Mesodermal cell (in vitro differentiated cells): ENCODE results near the gene NOP14.
"Not testable (repeated sequence)": the region's sequence is repeated elsewhere in the genome, so short reads cannot be mapped to it uniquely, and the experiment has no call there.

Experiments used
- H3K27ac ChIP-seq: 2 replicates; pipeline ENCODE4 v1.7.0; 2013; ENCODE audit warnings: mild to moderate bottlenecking, low read depth, low read length, moderate library complexity; ENCODE audit not compliant: severe bottlenecking
- H3K36me3 ChIP-seq: 2 replicates; pipeline ENCODE4 v1.7.1; 2013; ENCODE audit warnings: mild to moderate bottlenecking, low read length, moderate library complexity; ENCODE audit not compliant: control insufficient read depth, insufficient read depth
- H3K4me1 ChIP-seq: one replicate; pipeline ENCODE4 v1.7.1; 2013; ENCODE audit warnings: mild to moderate bottlenecking, low read length; ENCODE audit not compliant: insufficient read depth, control insufficient read depth, poor library complexity, severe bottlenecking
- H3K4me3 ChIP-seq: 2 replicates; pipeline ENCODE4 v1.7.0; 2013; ENCODE audit warnings: low read length, control low read depth, mild to moderate bottlenecking; ENCODE audit not compliant: insufficient read depth, poor library complexity, severe bottlenecking; ENCODE audit errors: extremely low read depth
- H3K9me3 ChIP-seq: 2 replicates; pipeline ENCODE4 v1.7.1; 2013; ENCODE audit warnings: mild to moderate bottlenecking, low read length, moderate library complexity; ENCODE audit not compliant: control insufficient read depth
- WGBS, 2 experiments: methylation state at CpG; one replicate each; pipeline ENCODE4 v1.1.5; 2013; ENCODE audit warnings: missing lambda C conversion rate in 2 of 2; ENCODE audit not compliant: insufficient coverage in 2 of 2; 5-methylcytosine and 5-hydroxymethylcytosine counted together

NOP14 gene

DNA sequence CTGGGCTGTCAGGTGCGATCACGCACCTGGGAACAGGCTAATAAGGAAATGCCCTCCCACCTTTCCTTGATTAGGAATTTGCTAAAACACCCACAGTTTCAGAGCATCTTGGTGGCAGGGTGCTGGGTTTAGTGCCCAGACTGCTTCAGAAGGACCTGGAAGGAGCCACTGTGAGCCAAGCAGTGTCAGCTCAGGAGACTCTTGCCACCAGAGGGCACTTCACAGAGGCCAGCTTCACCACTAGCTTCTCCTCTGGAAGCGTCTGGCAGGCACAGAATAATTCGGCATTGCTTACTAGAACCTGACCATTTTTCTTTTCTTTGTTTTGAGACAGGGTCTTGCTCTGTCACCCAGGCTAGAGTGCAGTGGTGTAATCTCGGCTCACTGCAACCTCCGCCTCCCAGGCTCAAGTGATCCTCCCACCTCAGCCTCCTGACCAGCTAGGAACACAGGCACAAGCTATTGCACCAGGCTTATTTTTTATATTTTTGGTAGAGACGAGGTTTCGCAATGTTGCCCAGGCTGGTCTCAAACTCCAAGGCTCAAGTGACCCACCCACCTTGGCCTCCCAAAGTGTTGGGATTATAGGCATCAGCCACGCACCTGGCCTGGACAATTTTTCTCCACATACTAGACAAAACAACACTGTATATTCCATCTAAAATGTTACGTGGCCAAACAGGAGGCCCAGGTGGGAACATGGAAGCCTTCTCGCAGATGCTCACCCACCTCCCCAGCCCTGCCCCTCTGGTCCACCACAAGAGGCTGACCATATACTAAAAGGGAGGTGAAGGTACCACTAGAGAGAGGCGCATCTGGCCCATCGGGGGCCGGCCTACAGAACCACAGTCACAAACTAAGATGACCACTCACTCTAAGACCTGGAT, 14.1 kb downstream of the NOP14 start:
- H3K4me3 ChIP-seq, result no peak overlapping the region
- no peaks in the 10 kb centered on the region for H3K9me3 ChIP-seq
- no peak overlapping the region for H3K27ac ChIP-seq
- H3K36me3 ChIP-seq, result peaks cover 90% of the 10 kb centered on the region
- 92 to 98% methylated on average over 10 of the region's 14 CpGs for WGBS, 2 experiments
- H3K4me1 ChIP-seq, result no peaks in the 10 kb centered on the region

DNA sequence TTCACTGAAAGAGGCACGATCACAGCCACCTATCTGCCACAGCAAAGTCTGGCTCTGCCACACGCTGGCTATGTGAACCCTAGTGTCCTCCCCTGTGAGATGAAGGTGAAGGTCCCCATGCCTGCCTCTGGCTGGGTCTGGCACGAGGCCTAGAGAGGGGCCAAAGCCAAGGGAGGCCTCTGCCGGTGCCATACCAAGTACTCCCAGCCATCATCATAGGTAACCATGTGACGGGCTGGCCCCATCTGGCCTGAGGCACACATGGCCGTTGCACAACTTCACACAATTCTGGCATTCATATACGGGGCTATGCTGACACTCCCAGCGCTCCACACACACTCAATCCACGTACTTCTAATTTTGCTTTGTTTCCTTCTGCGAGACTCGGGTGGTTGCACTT, 15.3 kb downstream of the NOP14 start:
- Histone ChIP-seq H3K27ac (no peak overlapping the region), H3K4me3 (no peak overlapping the region), H3K9me3 (no peaks in the 10 kb centered on the region), H3K36me3 (peaks cover 90% of the 10 kb centered on the region), H3K4me1 (no peaks in the 10 kb centered on the region)
- 88 to 91% methylated on average over 8 to 11 of the region's 11 CpGs for WGBS, 2 experiments

DNA sequence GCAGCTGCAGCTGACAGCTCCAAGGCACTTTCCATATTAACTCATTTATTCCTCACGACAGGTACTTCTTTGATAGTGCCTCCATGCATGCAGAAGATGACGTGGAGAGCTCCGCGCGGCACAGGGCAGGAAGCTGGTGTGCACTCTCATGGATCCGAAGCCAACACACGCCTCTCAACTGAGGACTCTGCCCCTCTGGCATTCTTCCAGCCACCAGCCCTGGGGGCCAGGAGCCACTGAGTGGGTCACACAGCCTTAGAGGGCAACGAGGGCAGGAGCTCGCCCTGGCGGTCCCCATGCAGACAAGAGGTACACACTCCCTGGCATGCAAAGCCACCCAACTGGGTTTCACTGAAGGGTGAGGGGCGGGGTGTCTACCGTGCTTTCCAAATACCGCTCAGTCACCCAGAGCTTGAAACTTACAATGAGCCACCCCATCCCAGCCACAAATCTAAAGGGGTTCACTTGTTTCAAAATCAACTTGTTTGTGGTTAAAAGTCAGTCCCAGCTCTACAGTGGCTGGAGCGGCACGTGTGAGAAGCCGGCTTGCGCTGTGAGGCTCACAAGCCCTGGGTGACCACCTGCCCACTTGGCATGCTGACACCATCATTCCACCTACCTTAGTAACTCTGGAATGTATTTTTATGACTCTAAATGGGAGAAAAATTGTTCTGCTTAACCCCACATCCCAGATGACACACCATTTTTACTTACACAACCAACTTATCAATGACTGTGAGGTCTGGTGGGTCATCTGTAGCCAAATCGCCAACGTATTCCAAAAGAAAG, 16.2 kb downstream of the NOP14 start:
- no peaks in the 10 kb centered on the region for H3K9me3 ChIP-seq
- no peak overlapping the region for H3K4me3 ChIP-seq
- no peaks in the 10 kb centered on the region for H3K4me1 ChIP-seq
- WGBS, 2 experiments, result 94 to 95% methylated on average over 14 to 17 of the region's 19 CpGs
- peaks cover 90% of the 10 kb centered on the region for H3K36me3 ChIP-seq
- H3K27ac ChIP-seq, result no peak overlapping the region

DNA sequence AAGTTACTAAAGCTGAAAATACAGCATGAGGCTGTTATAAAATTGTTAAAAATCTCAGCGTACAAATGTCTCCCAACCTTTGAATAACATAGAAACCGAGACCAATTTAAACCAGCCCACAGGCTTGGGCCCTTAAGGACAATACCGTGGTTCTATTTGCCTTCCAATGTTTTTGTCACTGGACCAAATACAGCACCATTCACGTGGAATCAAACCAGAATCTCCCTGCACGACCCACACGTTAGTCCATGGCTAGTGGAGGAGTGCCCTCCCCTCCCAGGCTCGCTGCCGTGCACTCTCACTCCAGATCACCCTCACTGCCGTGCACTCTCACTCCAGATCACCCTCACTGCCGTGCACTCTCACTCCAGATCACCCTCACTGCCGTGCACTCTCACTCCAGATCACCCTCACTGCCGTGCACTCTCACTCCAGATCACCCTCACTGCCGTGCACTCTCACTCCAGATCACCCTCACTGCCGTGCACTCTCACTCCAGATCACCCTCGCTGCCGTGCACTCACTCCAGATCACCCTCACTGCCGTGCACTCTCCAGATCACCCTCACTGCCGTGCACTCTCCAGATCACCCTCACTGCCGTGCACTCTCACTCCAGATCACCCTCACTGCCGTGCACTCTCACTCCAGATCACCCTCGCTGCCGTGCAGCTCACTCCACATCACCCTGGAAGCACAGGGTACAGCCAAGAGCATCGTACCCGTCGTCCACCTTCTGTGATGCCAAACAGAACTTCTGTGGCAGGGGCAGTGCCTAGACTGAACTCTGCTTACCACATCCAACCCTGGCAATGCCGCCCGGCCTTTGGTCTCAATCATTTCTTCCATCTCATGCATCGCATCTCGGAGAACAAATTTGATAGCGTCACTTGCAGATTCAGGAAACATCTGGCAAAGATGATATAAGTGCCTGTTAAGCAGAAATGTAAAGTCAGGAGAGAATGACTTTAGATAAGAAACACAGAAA, 17.3 kb downstream of the NOP14 start:
- H3K27ac ChIP-seq, H3K4me1 ChIP-seq, H3K4me3 ChIP-seq, H3K9me3 ChIP-seq: not testable (repeated sequence)
- peaks cover 90% of the 10 kb centered on the region for H3K36me3 ChIP-seq
- 97% methylated on average over 14 to 20 of the region's 30 CpGs for WGBS, 2 experiments

DNA sequence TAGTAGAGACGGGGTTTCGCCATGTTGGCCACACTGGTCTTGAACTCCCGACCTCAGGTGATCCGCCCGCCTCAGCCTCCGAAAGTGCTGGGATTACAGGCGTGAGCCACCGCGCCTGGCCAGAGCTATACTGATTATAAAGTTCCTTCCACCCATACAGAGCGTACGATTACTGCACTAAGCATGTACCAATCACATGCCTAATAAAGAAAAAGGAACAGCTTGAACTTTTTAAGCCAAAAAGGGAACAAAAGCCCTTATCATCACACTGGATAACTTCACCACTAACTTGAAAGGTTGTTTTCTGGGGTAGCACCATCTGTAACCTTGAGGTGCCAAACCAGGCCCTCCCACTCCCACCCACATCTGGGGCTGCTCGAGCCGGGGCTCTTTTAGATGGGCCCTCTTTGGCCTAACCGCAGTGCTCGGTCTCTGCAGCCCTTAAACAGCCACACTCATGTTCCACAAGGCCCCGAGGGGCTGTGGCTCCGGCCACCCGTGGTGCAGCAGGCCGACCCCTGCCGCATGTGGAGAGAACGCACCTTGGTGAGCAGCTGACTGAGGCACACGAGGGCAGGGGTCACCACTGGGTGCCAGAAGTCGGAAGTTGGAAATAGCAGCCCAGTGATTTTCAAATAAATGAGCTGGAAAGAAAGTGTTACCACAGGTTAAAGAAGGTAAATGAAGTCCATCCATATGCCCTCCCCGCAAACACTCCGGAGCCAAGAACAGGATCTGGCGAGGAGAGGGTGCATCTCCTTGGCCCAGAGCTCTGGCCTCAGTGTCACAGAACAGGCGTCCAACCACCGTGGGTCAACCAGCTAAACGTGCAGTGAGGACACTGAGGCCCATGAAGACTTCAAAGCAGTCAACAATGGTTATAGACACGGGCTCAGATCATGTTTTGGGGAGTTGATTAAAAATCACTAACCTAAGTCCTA, 18.4 kb downstream of the NOP14 start:
- Histone ChIP-seq H3K9me3 (no peaks in the 10 kb centered on the region), H3K36me3 (peaks cover 92% of the 10 kb centered on the region), H3K27ac (no peak overlapping the region), H3K4me3 (no peak overlapping the region), H3K4me1 (no peaks in the 10 kb centered on the region)
- WGBS, 2 experiments, result 95% methylated on average over 21 to 26 of the region's 30 CpGs

DNA sequence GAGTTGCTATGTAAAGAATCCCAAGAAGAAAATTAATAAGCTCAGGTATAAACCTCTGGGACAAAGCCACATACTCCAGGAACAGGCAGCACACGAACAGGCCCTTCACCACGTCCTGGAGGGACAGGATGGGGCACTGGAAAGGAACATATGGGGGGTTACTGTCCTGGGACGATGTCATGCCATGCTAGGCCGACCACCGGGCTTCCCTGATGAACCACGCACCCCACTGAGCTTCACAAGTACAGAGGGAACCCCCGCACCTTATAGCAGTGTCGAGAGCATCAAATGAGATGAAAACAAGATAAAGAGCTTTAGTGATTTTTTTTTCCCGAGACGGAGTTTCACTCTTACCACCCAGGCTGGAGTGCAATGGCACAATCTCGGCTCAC, 19.1 kb downstream of the NOP14 start:
- H3K4me1 ChIP-seq, result no peaks in the 10 kb centered on the region
- no peak overlapping the region for H3K27ac ChIP-seq
- H3K4me3 ChIP-seq, result no peak overlapping the region
- WGBS, 2 experiments, result 94 to 99% methylated on average over 9 to 11 of the region's 11 CpGs
- peaks cover 92% of the 10 kb centered on the region for H3K36me3 ChIP-seq
- no peaks in the 10 kb centered on the region for H3K9me3 ChIP-seq

DNA sequence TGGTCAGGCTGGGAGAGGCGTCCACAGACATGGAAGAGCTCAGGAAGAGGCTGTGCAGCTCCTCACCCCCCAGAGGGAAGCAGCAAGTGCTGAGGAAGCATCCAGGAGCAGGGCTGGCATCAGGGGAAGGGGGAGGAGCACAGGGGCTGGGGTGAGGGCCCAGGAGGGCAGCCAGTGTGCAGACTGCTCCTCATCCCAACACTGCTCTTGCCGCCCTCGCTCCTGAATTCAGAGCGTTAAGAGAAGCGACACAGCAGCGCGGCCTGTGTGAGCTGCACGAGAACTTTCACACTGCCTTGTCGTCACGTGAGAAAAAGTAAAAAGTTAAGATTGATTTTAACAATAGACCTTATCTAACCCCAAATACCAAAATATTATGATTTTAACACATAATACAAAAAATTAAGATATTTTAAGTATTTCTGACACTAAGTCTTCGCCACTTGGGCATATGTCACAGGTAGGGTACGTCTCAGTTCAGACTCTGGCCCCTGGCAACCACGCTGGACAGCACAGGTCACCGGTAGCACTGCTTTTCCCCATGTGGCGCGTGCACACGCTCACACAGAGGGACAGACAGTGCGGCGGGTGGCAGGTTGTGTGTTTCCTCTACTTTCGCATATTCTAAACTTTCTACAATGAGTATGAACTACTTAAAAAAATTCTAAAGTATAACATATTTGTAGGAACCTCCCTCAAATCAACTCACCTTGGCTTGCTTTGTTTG, 19.7 kb downstream of the NOP14 start:
- 93 to 97% methylated on average over 8 to 11 of the region's 20 CpGs for WGBS, 2 experiments
- Histone ChIP-seq H3K36me3 (peaks cover 92% of the 10 kb centered on the region), H3K9me3 (no peaks in the 10 kb centered on the region), H3K4me3 (no peak overlapping the region), H3K27ac (no peak overlapping the region), H3K4me1 (no peaks in the 10 kb centered on the region)

DNA sequence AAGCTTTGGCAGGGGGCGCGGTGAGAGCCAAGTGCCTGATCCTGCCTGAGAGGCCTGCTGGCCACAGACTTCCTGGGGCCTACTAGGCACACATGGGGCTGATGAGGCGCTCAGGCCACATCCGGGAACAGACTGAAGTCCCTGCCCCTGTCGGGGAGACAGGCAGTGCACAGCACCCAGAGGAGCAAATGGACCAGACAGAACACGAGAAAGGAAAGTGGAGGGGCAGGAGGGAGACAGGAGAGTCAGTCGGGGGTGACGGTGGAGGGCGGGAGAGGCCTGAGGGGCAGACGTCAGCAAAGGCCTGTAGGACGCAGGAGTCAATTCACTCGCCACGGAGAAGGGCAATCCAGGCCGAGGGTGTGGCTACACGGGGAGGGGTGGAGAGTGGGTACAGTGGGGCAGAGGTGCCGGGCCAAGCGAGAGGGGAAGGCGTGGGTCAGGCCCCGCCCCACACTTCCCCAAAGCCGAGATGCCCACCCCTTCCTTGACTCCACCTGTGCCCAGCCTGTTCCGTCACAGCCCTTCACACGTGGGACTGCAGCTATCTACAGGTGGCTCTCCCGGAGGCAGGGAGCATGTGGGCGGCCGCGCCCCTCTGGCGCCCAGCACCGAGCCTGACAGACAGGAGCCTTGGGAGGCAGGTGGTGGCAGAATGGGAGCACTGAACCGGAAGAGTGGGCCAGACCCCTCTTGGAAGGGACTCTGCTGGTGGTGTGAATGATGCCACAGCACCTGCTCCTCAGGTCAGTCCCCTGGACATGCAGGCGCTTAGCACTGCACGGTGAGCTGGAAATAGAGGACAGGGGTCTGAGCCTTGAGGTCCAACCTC, 20.5 kb downstream of the NOP14 start:
- Histone ChIP-seq H3K27ac (no peak overlapping the region), H3K4me3 (no peak overlapping the region), H3K4me1 (peaks cover 3% of the 10 kb centered on the region), H3K9me3 (no peaks in the 10 kb centered on the region), H3K36me3 (peaks cover 91% of the 10 kb centered on the region)
- WGBS, 2 experiments, result 92 to 93% methylated on average over 25 to 28 of the region's 31 CpGs
